Keratinocyte (primary cell): Measurements from ENCODE around the gene MYO1H.

Experiments
- EZH2 ChIP-seq: IDR thresholded peaks from one replicate; pipeline ENCODE4 v1.6.1; 2012; ENCODE audit warnings: inconsistent platforms, mild to moderate bottlenecking, low read length, moderate library complexity
- TF ChIP-seq, protein P1 (sequence below), 3 experiments: IDR thresholded peaks in 1 of 3; conservative IDR thresholded peaks in 1 of 3; optimal IDR thresholded peaks in 1 of 3; 2 replicates in 2 of 3; 3 replicates in 1 of 3; pipeline versions ENCODE3 to v1.5.1; 2011; ENCODE audit warnings: low read length in 3 of 3, mild to moderate bottlenecking in 3 of 3, moderate library complexity in 2 of 3, control low read depth in 1 of 3, inconsistent platforms in 1 of 3; ENCODE audit not compliant: insufficient read depth in 2 of 3; ENCODE audit errors: extremely low read depth in 1 of 3

DNA sequence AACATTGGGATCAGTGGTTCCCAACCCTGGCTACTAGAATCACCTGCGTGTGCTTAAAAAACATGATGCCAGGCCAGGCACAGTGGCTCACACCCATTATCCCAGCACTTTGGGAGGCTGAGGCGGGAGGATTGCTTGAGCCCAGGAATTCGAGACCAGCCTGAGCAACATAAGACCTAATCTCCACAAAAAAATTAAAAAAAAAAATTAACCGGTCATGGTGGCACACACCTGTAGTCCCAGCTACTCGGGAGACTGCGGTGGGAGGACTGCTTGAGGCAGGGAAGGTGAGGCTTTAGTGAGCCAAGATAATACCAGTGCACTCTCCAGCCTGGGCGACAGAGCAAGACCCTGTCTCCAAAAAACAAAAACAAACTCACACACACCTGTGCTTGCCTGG is 127.4 kb downstream of the MYO1H start:
- TF ChIP-seq, protein P1, sequence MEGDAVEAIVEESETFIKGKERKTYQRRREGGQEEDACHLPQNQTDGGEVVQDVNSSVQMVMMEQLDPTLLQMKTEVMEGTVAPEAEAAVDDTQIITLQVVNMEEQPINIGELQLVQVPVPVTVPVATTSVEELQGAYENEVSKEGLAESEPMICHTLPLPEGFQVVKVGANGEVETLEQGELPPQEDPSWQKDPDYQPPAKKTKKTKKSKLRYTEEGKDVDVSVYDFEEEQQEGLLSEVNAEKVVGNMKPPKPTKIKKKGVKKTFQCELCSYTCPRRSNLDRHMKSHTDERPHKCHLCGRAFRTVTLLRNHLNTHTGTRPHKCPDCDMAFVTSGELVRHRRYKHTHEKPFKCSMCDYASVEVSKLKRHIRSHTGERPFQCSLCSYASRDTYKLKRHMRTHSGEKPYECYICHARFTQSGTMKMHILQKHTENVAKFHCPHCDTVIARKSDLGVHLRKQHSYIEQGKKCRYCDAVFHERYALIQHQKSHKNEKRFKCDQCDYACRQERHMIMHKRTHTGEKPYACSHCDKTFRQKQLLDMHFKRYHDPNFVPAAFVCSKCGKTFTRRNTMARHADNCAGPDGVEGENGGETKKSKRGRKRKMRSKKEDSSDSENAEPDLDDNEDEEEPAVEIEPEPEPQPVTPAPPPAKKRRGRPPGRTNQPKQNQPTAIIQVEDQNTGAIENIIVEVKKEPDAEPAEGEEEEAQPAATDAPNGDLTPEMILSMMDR (optimal IDR thresholded peaks at IDR 0.05 in 1 of 3, IDR thresholded peaks at IDR 0.05 in 1 of 3, conservative IDR thresholded peaks at IDR 0.05 in 1 of 3; ENCODE audit: extremely low read depth in 1 of 3, insufficient read depth in 2 of 3, low read length in 3 of 3) = no peak
- TF ChIP-seq EZH2 = no peak
